NCI-H1092 treated with DMSO at 0.1 percent for 48 hours (cell line): ENCODE results near the gene AKT3.
A peak's percentile ranks its signal among the peaks of the same experiment; 100 is the strongest.

Experiments
- DNase-seq: peaks from one replicate; lab custom pipeline; 2025; lab: John Stamatoyannopoulos, UW

Gene AKT3

GRCh38 chr1:243487649-243488227, 362.3 kb downstream of the AKT3 start:
- peak; percentile 56 for DNase-seq

- DNase-seq: no peak
Measured at GRCh38 chr1:243487036-243487648, 362.9 kb downstream of the AKT3 start.

- no peak for DNase-seq
Measured at GRCh38 chr1:243483952-243484351, 366.1 kb downstream of the AKT3 start.

- DNase-seq: no peak
Measured at GRCh38 chr1:243483071-243483771, 366.8 kb downstream of the AKT3 start.

GRCh38 chr1:243482141-243483022, 367.7 kb downstream of the AKT3 start:
- DNase-seq: no peak

- no peak for DNase-seq
Measured at GRCh38 chr1:243481101-243481500, 368.9 kb downstream of the AKT3 start.

GRCh38 chr1:243477731-243478290, 372.2 kb downstream of the AKT3 start:
- no peak for DNase-seq

- DNase-seq: no peak
Measured at GRCh38 chr1:243475966-243476365, 374.1 kb downstream of the AKT3 start.

- no peak for DNase-seq
Measured at GRCh38 chr1:243474906-243475305, 375.1 kb downstream of the AKT3 start.

GRCh38 chr1:243474136-243474881, 375.7 kb downstream of the AKT3 start:
- DNase-seq: no peak

- no peak for DNase-seq
Measured at GRCh38 chr1:243473227-243474135, 376.6 kb downstream of the AKT3 start.

GRCh38 chr1:243471754-243472745, 378.0 kb downstream of the AKT3 start:
- no peak for DNase-seq

GRCh38 chr1:243471026-243471685, 378.9 kb downstream of the AKT3 start:
- DNase-seq: no peak

- DNase-seq: no peak
Measured at GRCh38 chr1:243470502-243470901, 379.5 kb downstream of the AKT3 start.

GRCh38 chr1:243469497-243469896, 380.5 kb downstream of the AKT3 start:
- no peak for DNase-seq

GRCh38 chr1:243465738-243466137, 384.3 kb downstream of the AKT3 start:
- DNase-seq: no peak

- no peak for DNase-seq
Measured at GRCh38 chr1:243465081-243465480, 385.0 kb downstream of the AKT3 start.

GRCh38 chr1:243462929-243463697, 386.9 kb downstream of the AKT3 start:
- no peak for DNase-seq
